ENCODE results near the gene PAQR9.

The PAQR9 gene

DNA sequence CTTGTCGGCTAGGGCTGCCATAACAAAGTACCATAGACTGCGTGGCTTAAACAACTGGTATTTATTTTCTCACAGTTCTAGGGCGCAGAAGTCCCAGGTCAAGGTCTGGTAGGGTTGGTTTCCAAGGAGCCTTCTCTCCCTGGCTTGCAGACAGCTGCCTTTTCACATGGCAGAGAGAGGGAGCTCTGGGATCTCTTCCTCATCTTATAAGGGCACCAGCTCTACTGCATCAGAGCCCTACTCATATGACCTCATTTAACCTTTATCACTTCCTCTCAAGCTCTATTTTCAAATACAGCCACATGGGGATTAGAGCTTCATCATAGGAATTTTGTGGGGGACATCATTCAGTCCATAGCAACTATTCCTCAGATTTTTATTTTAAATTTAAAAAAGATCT, 17.6 kb upstream of the PAQR9 start:
- DNase-seq, result no peak

DNA sequence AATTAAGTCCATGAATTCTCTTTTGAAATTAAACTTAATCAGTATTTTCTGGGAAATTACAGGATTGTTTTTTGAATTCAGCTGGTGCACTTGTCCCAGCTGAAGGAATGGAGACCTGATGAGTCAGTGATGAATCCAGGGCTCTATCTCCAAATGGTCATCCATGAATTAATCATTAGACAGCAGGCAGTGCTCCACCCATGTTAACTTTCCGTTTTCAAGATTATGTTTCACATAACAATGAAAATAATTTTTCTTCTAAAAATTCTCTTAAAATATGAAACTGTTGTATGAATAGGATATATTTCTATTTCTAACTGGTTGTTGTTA, 13.9 kb upstream of the PAQR9 start:
- DNase-seq, result no peak

DNA sequence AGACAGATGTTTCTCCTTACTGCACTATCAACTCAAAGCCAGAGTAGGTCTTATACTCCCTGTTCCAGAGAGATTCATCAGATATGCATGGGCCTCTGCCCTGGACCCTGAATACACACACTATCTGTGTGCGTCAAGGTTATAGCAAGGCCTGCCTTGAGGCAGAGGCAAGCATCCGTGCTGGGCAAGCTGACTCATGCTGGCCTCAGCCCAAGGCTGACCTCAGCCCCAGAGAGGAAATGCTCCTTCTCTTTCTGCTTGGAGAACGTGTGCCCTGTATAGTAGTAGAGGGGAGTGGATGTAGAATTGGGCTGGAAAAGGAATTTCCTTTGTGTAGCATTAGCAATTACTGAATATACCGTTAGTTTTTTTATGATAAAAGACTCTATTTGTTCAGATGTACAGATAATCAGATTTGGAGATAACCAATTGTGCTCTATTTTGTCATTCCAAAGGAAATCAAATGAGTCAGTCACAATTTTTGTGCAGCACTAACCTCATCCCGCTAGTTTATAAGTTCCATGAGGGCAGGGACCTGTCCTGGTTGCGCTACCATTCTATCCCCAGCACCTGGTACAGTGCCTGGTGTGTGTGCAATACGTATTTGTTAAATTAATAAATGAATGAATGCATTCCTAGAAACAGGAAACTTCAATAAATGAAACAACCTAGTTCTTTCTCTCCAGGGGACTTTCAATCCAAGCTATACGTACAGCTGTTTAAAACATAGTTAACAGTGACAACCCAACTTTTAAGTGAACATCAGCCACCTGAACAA, 13.3 kb upstream of the PAQR9 start:
- DNase-seq, result peak; percentile 92

DNA sequence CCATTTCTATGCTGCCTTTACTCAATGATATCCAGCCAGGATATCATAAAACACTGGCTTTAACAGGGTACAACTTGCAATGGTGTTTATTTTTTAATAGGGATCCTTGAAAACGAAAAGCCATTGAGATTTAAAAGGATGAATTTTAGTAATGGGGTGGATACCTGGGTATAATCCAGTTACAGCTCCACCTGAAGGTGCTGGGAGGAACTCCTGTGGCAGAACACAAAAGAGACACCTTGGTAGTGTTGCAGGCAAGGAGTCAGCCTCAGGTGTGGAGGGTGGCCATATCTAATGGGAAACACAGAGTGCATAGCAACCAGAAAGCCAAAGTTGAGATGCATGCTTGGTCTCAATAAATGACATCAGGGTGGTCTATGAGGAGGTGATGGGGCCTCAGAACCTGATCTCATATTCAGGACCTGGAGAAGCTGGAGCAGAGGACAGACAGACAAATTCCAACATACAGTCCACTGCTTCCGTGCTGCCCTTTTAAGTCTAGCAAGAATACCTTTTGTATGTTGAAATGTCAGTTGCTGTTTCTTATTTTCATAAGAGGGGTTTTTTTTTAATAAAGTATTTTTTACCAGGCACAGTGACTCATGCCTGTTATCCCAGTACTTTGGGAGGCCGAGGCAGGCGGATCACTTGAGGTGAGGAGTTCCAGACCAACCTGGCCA, 12.0 kb upstream of the PAQR9 start:
- no peak for DNase-seq

DNA sequence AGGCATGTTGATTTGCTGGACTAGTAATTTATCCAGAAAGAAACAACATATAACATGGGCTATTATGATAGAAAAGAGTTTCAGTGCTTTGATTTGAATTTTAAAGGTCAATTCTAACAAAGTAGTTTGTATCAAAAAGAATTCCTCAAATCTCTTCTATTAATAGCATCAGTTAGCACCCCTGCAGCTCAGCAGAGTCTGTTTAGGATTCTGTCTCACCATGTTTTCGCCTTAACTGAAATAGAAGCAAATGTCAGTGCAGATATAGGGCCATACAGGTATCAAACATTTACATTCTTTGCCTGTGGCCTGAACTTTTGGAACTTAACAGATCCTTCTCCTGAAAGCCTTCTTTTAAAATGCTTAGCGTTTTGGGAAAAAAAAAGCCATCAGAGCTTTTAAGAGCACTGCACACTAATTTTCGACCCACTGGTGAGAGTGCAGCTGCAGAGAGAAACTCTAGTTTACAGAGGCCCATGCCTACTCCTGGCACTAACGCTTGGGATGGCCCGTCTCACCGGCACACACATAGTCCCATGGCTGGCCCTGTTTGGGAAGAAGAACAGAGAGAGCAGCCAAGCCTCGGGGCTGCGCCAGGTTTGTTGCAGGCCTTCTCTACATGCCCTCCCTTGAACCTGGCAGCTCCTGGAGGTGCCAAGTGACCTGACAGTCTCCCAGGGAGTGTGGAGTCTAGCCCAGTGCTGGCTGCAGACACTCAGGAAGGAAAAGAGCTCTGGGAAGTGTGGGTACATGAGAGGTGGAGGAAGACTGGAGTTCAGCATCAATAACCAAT, 9.9 kb upstream of the PAQR9 start:
- DNase-seq, result no peak

DNA sequence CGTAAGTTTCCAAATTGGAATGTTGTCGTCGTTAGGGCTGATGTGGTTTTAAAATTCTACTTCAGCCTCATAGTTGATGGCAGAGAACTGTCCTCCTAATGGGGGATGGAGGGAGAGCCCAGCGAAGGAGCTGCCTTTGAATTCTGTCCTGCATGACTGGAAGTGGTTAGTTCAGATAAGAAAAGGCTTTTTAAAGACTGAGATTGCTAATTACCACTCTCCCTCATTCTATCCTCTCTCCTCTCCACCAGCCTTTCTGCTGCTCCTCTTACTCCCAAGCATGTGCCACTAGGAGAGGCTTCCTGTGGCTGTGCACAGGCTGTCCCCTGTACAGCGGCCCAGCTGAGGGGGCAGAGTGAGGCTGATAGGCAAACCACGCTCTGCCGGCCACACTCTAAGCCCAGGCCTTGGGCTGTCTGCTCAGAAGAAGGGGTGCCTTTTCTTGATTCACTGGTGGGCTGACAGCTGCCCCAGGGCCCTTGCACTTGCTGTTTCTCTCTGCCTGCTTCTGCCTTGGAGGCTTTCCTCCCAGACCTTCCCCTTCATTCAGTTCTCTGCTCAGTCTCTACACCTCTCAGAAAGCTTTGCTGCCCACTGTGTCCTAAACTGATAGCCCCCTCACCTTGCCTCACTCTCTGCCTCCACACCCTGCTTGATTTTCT, 8.7 kb upstream of the PAQR9 start:
- peak; percentile 59 for DNase-seq

DNA sequence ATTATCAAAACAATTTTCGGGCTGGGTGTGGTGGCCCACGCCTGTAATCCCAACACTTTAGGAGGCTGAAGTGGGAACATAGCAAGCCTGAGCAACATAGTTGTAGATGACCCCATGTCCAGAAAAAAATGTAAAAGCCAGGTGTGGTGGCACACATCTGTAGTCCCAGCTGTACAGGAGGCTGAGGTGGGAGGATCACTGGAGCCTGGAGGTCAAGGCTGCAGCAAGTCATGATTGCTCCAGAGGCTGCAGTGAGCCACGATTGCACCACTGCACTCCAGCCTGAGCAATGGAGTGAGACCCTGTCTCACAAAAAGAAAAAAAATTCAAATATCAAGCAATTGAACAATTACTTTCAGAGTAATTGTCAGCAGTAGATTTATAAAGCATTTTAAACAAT, 8.0 kb upstream of the PAQR9 start:
- DNase-seq, result no peak

DNA sequence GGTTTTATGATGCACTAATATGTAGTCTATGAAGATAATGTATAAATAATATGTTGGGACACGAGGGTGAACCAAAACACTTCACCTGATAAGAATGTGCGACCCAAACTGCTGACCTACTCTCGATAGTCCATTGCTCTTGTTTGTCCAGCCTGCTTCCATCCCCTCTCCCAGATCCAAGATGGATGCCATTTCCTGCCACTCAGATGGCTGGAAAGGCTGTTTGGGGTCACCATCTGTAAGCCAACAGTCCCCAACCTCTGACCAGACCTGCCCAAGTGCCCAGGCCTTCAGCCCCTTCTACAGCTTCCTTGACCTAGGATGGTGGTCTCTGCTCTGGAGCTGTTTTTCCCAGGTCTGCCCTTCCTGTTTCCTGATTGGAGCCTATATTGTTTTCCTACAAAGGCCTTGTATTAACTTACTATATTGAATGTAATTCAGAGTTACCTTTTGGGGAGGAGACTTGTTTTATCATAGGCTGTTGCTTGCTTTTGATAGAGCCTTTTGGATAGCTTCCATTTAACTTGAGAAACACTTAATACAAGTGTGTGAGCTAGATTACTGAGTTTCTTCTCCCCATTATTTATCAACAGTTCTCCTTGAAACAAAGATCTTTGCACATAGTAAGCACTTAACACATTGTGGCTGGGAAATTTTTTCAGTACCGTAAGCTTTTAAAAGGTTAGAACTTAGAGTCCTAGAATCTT, 5.0 kb upstream of the PAQR9 start:
- DNase-seq, result no peak

DNA sequence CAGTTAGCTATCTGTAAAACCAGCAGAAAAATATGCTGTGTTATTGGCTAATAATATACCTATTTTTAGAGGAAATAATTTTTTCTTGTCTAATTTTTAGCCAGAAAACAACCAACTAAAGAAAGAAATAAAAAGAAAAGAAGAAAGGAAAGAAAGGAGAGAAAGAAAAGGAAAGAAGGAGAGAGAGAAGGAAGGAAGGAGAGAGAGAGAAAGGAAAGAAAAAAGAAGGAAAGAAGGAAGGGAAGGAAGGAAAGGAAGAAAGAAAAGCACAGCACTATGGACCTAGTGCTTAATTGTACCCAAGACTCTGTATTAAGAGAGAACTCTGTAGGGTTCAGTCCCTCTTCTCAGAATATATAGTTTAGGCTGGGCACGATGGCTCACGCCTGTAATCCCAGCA, 3.3 kb upstream of the PAQR9 start:
- no peak for DNase-seq

DNA sequence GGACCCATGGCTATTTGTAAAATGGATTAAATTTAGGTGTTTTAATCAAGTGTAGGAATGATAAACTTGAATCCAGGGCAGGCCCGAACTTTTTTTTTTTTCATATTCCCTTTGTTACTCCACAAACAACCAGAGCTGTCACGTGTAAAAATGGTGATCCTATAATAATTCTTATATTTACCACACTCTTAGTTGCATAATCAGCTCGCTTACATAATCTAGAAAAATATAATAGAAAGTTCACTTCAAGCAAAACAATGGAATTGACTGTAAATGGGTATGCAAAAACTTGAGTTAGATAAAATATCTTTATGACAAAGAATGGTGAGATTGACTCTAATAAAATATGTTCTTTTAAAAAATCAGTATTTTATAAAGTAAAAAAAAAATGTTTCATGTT, 2.1 kb upstream of the PAQR9 start:
- DNase-seq, result no peak

DNA sequence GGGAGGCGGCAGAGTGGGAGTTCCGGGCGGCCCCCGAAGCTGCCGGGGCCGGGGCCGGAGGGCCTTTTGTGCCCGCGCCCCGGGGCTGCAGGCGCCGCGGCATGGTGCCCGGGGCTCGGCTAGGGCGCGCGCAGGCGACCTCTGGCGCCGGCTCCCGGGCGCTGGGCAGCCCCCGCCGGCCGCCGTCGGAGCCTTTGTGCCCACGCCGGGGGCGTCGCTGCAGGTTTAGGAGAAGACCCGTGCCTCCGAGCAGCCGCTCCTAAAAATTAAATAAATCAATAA, 299 bp downstream of the PAQR9 start:
- no peak for DNase-seq

DNA sequence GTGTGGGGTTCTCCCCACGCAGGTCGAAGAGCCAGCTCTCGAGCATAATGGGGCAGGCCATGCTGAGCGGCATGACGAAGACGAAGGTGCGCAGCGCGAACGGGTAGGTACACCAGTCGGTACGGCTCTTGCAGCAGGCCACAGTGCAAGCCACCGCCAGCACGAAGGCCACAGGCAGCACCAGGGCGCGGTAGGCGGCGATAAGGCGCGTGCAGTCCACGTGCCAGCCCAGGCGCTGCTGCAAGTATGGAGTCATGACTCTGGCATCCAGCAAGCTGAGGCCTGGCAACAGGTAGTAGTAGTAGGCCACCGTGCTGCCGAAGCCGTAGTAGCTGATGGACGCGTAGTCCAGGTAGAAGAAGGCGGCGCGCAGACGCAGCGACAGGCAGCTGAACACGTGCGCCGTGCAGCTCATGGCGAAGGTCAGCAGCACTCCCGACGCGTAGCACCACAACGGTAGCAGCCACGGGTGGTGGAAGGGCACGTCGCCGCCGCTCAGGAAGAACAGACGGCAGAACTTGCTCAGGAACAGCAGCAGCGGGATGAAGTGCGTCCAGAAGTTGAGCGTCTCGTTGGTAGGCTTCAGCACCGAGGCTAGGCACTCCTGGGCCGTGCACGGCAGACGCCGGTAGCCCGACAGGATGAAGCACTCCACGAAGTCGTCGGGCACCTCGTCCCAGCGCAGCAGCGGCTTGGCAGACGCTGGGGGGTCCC, 797 bp downstream of the PAQR9 start:
- no peak for DNase-seq

DNA sequence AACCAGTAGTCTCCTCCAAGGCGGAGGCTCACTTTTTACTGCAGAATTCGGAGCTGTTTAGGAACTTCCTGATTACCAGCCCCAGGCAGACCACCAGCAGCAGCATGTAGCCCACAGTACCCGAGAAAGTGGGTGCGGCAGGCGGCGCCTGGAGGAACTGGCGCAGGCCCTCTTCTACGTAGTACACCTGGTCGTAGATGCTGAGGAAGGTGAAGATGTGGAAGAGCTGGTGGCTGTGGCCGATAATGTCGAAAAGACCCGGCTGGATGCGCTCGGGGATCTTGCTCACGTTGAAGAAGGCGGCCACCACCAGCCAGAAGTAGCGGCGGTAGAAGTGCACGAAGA, 1.3 kb downstream of the PAQR9 start:
- no peak for DNase-seq

DNA sequence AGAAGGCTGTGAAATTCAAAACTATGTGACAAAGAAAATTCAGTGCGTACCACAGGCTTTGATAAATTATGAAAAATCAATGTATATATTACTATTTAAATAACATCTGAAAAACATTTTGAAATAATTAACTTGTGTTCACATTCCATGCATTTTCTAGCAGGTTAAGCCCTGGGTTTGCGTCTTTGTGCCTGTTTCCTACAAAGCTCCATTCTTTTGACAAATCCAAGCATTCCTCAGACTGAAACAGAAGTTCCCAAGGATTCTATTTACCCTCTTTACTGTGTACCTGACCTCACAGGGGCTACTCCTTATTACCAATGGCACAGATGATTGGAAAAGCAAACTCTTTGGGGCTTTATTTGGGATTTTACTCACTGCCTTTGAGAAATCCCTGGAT, 1.9 kb downstream of the PAQR9 start:
- no peak for DNase-seq

DNA sequence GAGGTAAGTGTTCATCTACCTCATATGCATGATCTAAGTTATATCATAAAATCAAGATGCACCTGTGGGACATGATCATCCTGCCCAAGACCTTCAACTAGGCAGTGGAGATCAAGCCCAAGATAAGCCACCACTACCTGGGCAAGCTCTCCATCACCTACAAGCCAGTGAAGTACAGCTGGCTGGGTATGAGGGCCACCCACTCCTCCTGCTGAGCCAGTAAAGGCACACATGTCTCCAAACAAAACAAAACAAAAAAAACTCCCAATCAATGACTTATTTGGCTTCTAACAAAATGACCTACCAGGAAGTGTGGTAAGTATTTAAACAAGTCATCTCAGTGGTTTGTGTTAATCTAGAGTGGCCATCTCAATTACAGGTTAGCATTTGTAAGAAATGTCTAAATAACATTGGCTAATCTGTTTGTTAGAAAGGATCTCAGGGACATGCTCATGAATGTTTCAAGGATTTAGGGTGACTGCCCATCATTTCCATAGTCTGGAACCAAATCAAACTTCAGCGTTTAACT, 3.1 kb downstream of the PAQR9 start:
- DNase-seq, result no peak

DNA sequence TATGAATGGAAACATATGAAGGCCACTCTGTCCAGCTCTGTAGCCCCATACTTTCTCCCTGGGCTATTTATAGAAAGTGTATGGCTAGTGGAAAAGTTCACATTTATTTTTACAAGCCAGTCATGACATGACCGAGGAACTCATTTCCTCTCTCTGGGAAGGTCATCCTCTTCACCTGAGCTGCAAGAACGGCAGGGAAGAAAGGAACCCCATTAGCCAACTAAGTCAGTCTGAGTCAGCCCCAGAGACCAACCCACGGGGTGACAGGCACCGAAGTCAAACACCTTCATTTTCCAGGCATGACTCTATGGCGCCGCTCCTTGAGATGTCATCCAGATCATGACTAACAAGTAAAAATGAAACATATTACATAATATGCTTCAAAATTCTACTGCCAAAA, 4.8 kb downstream of the PAQR9 start:
- no peak for DNase-seq

DNA sequence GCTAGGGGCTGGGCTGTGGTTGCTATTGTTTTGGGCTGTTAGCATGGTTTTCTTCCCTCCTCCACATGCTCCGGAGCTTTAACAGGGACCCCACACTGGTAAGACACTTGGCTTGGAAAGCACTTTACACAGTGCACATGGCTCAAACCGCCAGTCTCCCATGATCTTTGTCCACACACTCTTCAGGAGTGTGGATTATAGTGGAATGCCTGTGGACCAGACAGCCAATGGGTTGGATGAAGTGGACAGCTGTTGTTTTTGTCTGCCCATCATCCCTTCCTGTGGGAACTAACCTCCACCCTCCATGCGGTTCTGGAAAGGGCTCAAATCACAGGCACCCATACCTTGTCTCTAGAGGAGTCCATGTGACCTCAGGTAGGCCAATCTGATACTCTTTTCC, 10.0 kb downstream of the PAQR9 start:
- DNase-seq, result no peak

DNA sequence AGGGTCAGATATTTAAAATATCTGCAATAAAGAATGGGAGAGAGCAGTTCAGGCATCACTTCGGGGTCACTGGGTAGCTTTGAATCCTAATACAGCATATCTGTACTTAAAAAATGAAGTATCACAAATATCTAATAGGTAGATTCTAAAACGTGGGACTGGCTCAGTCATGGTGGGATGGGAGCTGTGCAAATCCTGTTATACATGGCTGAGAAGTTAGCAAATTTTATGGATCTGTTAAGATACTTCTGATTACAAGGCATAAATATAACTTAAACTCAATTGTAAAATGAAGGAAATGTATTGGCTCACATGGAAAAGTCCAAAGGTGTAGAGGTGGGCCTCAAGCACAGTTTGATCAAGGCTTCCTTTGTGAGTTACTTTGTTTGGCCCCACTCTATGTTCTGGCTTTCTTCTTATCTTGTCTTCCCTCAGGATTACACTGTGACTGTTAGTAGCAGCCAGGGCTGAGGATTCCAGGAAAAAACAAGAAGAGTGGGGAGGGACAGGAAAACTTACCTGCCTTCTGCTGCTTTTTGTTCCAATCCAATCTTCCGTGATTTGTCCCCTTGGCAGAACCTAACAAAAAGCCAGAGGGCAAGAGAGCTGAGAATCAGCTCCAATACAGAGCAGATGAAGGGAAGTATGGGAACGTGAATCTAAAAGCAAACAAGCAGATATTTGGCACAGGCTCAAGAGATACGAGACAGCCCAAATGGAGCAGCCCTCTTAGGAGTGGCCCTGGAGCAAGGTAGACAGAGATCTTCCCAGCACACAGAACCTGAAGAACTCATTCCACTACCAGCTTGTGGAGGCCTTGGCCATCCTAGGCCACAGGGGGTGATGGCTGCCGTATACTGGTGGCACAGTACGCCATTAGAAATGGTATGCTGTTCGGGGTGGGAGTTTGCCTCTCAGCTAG, 10.9 kb downstream of the PAQR9 start:
- no peak for DNase-seq

DNA sequence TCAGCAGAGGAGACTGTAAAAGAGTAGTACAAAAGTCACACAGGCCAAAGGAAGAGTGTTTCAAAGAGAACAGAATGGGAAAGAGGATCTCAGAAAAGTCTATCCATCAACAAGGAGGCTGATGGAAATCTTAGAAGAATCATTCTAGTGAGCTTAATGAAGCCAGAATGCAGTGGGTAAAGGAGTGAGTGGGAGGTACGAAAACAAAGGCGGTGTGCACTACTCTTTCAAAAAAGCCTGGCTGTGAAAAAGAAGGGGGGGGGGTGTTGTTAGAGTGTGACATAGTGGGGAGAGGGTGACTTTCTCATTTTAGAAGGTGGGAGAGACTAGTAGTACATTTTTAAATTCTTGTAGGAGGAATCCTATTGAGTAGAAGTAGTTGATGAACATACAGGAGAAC, 11.7 kb downstream of the PAQR9 start:
- no peak for DNase-seq

DNA sequence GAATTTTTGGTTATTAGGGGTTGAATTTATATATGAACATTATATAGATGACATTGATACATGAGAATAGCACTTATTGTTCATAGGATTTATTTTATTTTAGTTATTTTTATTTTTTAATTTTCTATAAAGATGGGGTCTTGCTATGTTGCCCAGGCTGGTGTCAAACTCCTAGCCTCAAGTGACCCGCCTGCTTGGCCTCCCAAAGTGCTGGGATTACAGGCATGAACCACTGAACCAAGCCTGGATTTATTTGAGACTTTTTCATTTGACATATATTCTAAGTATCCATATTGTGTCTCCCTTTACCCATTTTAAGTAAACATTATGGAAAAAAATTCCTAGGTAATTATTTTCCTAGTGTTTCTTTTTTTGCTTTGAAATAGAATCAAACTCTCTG, 12.5 kb downstream of the PAQR9 start:
- DNase-seq, result no peak

Measured in islet precursor cell (in vitro differentiated cells).